ENCODE results near the gene CCDC7.

GRCh38 chr10:32538256-32538655 is 92.3 kb downstream of the CCDC7 start:
- TF ChIP-seq GATA3 (IDR thresholded peaks at IDR 0.05; ENCODE audit: low read depth, low read length), result no peak
- TF ChIP-seq GATA2 (IDR thresholded peaks at IDR 0.05; ENCODE audit: low read depth, low read length), result no peak

Measured in SH-SY5Y (cell line).